IgD-negative memory B cell (primary cell): ENCODE data around the gene PTCH1. TPM values are rescaled to one million over a fixed set of nuclear protein-coding genes. Genes with fewer than 3 reads are reported as not detected.

Experiments used
- H3K27ac Mint-ChIP-seq, 3 donors: one replicate each; pipeline ENCODE4 v1.8.0; 2020 to 2022; ENCODE audit warnings: mild to moderate bottlenecking in 3 of 3, mixed read lengths in 3 of 3, moderate library complexity in 1 of 3
- H3K27me3 Mint-ChIP-seq: one replicate; pipeline ENCODE4 v1.8.0; 2021; ENCODE audit warnings: mixed read lengths
- H3K36me3 Mint-ChIP-seq: one replicate; pipeline ENCODE4 v1.8.0; 2020; ENCODE audit warnings: mild to moderate bottlenecking, mixed read lengths
- H3K4me1 Mint-ChIP-seq, 3 donors: one replicate each; pipeline ENCODE4 v1.8.0; 2020 to 2022; ENCODE audit warnings: mixed read lengths in 3 of 3, mild to moderate bottlenecking in 1 of 3
- H3K4me3 Mint-ChIP-seq, 4 donors: one replicate each; pipeline ENCODE4 v1.8.0; 2020 to 2022; ENCODE audit warnings: mild to moderate bottlenecking in 4 of 4, mixed read lengths in 4 of 4, moderate library complexity in 3 of 4
- H3K9me3 Mint-ChIP-seq, 3 donors: one replicate each; pipeline ENCODE4 v1.8.0; 2020 to 2021; ENCODE audit warnings: mixed read lengths in 3 of 3, mild to moderate bottlenecking in 1 of 3
- polyA plus RNA-seq: library from polyadenylated mRNA; unstranded; fragments of 300-500 nt; fragmentation: Illumina TruSeq; gene quantifications from one replicate; pipeline ENCODE4 v1.2.3, GENCODE V29; 2021

Gene PTCH1
- polyA plus RNA-seq, 1 donor from 2014 or later = 19.3 TPM

DNA sequence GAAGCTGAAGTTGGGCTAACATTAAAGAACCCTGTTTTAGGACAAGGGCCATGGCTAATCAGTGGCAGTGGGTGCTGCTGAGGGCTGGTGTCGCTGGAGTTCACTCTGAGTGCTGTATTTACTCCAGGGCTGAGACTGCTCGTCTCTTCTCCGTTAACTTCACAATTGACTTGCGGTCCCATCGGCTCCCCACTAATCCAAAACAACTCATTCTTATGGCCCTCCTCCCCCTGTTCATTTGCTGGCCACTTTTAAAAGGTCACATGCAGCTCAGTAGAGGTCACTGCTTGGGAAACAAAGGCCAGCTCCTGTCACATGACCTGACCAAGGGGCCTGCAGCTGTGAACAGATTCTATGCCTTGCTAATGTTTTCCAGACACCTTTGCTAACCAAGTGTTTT is 38.4 kb downstream of the PTCH1 start:
- H3K9me3 Mint-ChIP-seq = no peaks in the 10 kb centered on the region
- no peak overlapping the region for H3K27ac Mint-ChIP-seq
- H3K4me3 Mint-ChIP-seq = no peak overlapping the region
- no peaks in the 10 kb centered on the region for H3K36me3 Mint-ChIP-seq
- H3K4me1 Mint-ChIP-seq = no peaks in the 10 kb centered on the region
- H3K27me3 Mint-ChIP-seq = no peaks in the 10 kb centered on the region

DNA sequence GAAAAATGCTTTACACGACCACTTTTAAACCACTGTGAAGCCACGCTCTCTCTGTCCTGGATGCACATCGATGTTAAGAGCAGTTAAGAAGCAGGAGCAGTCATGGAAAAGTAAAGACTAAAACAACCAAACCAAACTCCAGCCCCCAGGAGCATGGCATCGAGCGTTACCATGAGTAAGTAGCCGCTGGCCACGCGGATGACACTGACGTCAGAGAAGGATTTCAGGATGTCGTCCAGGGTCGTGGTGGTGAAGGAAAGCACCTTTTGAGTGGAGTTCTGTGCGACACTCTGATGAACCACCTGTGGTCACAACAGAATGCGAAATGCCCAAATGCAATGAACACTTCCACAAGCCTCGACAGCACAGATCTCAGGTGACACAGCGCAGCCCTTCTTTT is 38.9 kb downstream of the PTCH1 start:
- Mint-ChIP-seq H3K4me1 (no peaks in the 10 kb centered on the region), H3K27me3 (no peaks in the 10 kb centered on the region)

DNA sequence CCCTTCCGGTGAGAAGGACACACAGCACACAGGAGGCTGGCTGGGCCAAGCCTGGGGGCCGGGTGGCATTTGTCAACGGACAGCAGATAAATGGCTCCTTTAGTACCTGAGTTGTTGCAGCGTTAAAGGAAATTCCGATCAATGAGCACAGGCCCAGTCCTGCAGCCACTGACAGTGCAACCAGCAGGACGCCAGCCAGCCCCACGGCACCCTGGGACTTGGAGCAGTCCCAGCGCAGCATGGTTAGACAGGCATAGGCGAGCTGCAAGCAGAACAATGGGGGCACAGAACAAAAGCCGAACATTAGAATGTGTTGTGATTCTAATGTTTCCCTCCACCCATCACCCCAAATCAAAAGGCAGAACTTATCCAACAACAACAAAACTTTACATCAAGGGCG is 39.3 kb downstream of the PTCH1 start:
- no peaks in the 10 kb centered on the region for H3K9me3 Mint-ChIP-seq

More for the DNA sequence above, 38.9 kb downstream of the PTCH1 start:
- Mint-ChIP-seq H3K36me3 (no peaks in the 10 kb centered on the region), H3K9me3 (no peaks in the 10 kb centered on the region), H3K4me3 (no peak overlapping the region), H3K27ac (no peak overlapping the region)

DNA sequence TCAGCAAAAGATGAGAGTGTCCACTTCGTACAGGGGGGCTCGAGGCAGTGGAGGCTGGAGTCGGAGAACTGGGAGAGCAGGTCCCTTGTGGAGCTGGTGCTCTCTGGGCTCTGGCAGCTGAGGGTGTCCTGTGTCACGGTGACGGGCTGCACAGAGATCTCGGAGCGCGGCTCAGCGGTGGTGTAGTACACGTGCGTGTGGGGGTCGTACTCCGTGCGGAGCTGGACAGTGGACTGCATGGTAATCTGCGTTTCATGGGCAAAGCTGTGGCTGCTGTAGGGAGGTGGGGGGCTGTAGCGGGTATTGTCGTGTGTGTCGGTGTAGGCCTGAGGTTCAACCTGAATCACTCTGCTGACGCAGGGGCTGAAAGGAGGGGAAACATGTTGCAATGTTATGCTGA is 48.0 kb downstream of the PTCH1 start:
- no peaks in the 10 kb centered on the region for H3K9me3 Mint-ChIP-seq
- peaks cover 0 to 4% (median 1%) of the 10 kb centered on the region in 3 donors for H3K4me1 Mint-ChIP-seq
- H3K27me3 Mint-ChIP-seq = no peaks in the 10 kb centered on the region
- H3K27ac Mint-ChIP-seq = no peak overlapping the region
- no peak overlapping the region for H3K4me3 Mint-ChIP-seq
- peaks cover 19% of the 10 kb centered on the region for H3K36me3 Mint-ChIP-seq

More for the DNA sequence above, 39.3 kb downstream of the PTCH1 start:
- no peaks in the 10 kb centered on the region for H3K27me3 Mint-ChIP-seq
- no peak overlapping the region for H3K4me3 Mint-ChIP-seq
- H3K27ac Mint-ChIP-seq = no peak overlapping the region
- H3K4me1 Mint-ChIP-seq = no peaks in the 10 kb centered on the region
- no peaks in the 10 kb centered on the region for H3K36me3 Mint-ChIP-seq

DNA sequence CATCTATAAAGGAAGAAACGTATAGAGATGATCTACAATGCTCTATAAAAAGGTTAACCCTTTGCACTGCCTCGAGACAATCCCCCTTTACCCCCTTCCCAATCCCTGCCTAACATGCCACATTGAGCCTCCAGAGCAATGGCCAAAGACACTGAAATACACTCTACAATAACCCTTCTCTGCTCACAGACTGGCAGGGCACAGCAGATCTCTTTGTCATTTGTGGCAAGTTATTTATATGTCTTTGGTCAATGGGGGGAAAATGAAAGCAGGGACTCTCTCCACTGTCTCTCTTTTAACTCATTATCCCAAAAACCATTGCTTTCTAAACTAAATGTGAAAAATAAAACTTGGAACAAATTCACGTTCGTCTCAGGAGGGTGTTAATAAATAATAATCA is 51.7 kb downstream of the PTCH1 start:
- H3K4me1 Mint-ChIP-seq = peaks cover 13 to 20% (median 16%) of the 10 kb centered on the region in 3 donors
- H3K9me3 Mint-ChIP-seq = no peaks in the 10 kb centered on the region
- H3K27me3 Mint-ChIP-seq = no peaks in the 10 kb centered on the region

DNA sequence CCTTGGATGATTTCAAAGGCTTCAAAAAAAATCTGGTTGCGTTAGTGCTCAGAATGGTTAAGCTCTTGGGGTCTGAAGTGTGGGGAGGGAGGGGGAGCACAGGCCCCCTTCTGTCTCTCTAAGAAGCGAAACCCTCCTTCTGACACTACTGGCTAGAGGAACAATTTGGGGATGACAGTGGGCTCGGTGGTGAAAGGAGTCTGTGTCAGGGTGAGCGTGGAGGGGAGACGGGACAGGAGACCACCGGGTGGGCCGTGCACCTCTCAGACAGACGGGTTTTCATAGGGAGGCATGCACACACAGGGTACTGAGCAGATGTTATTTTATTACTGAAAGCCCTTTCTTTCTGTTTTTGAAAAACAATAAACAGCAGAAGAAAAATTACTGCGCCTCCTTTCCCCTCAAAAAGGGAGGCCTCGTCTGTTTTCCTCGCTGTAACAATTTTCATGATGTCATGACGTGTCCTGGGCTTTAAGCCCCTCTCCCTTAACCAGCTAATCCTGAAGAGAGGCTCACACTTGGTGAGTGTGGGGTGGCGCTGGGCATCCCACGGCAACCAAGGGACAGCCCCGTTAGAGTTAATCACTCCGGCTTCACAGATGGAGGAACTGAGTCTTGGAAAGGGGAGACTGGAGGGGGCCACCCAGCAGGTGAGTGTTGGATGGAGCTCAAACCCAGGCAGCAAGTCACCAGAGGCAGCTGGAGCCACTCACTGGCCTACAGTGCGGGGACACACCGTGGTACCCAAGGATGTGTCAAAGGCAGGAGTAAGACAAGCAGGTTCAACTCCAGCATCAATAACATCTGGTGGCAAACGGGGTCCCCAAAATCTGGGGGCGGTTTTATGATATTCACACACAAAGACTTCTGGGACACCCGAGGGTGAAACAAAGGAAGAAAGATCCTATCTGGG is 53.4 kb downstream of the PTCH1 start:
- Mint-ChIP-seq H3K4me3 (peak overlapping the region in 3 of 4 donors; percentile 34 to 88 (median 86)), H3K4me1 (peaks cover 13 to 20% (median 16%) of the 10 kb centered on the region in 3 donors), H3K27me3 (no peaks in the 10 kb centered on the region), H3K27ac (peak overlapping the region in 2 of 3 donors; percentile 7 to 35), H3K9me3 (no peaks in the 10 kb centered on the region), H3K36me3 (peaks cover 10% of the 10 kb centered on the region)

More for the DNA sequence above, 51.7 kb downstream of the PTCH1 start:
- Mint-ChIP-seq H3K27ac (no peak overlapping the region), H3K36me3 (peaks cover 13% of the 10 kb centered on the region), H3K4me3 (peak overlapping the region in 1 of 4 donors; percentile 3)

GRCh38 chr9:95462249-95463147 is 54.3 kb downstream of the PTCH1 start:
- H3K9me3 Mint-ChIP-seq = no peaks in the 10 kb centered on the region
- H3K36me3 Mint-ChIP-seq = peaks cover 8% of the 10 kb centered on the region
- H3K27me3 Mint-ChIP-seq = no peaks in the 10 kb centered on the region
- peak overlapping the region; percentile 71 to 90 (median 80) for H3K27ac Mint-ChIP-seq
- peak overlapping the region; percentile 4 to 88 (median 78) for H3K4me3 Mint-ChIP-seq
- H3K4me1 Mint-ChIP-seq = peaks cover 13 to 20% (median 16%) of the 10 kb centered on the region in 3 donors

GRCh38 chr9:95461448-95462248 is 55.1 kb downstream of the PTCH1 start:
- peak overlapping the region in 2 of 3 donors; percentile 69 to 80 for H3K27ac Mint-ChIP-seq
- H3K27me3 Mint-ChIP-seq = no peaks in the 10 kb centered on the region
- H3K4me3 Mint-ChIP-seq = peak overlapping the region; percentile 4 to 86 (median 44)
- H3K4me1 Mint-ChIP-seq = peaks cover 13 to 20% (median 16%) of the 10 kb centered on the region in 3 donors
- peaks cover 7% of the 10 kb centered on the region for H3K36me3 Mint-ChIP-seq
- no peaks in the 10 kb centered on the region for H3K9me3 Mint-ChIP-seq

DNA sequence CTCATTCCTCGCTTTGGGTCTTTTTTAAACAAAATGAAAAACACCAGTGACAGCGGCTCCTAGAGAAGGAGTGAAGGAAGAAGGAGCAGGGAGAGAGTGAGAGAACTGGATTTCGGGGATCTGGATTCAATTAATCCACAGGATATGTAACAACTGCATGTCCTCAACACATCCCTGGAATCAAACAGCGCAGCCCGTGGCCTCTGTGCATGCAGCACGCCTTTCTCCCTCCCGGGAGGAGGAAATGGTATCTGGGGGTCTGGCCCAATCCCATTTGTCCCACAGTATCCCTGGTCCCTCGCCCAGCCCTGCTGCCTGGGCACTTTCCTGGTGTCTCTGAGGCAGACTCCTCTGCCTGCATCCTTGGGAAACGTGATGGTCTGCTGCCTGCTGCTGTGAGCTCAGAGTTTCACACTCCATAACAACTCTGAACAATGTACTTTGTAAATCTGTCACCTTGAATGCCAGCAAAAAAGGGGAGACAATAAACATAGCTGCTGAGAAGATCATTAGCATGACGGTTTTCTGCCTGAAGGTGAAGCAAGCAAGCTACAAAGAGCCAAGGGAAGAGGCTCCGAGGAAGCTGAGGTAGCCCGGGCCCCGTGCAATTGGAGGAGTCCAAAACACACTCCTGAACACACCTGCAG is 56.1 kb downstream of the PTCH1 start:
- H3K27ac Mint-ChIP-seq = peak overlapping the region in 1 of 3 donors; percentile 85
- H3K36me3 Mint-ChIP-seq = peaks cover 7% of the 10 kb centered on the region
- H3K9me3 Mint-ChIP-seq = no peaks in the 10 kb centered on the region
- H3K4me1 Mint-ChIP-seq = peaks cover 13 to 20% (median 16%) of the 10 kb centered on the region in 3 donors
- peak overlapping the region in 1 of 4 donors; percentile 41 for H3K4me3 Mint-ChIP-seq
- H3K27me3 Mint-ChIP-seq = no peaks in the 10 kb centered on the region

DNA sequence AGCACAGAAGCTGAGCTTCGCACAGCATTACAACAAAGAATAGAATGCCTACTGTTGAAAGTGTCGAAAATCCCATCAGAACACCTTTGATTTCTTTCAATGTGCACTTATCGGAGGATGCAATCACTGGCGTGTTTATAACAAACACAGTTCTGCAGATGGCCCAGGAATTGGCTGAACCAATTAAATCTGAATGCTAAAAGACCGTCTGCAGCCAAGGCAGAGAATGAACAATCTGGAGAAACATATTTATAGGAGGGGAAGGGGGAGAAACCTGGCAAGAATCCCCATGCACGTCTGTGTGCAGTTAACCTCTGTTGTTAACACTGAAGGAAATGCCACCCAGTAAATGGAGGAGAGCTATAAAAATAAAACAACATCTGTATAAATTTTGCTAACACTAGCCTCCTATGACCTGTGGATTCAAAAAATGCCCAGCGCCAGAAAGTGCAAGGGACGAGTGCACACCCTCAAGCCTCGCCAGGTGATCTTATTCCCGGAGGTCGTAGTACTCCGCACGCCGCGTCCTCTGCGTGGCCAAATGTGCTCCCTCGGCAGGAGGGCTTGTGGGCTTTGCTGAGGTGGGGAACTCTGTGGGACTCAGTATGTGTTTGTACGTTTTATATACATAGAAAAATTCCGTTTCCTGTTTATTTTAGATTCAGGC is 56.8 kb downstream of the PTCH1 start:
- H3K27me3 Mint-ChIP-seq = no peaks in the 10 kb centered on the region
- H3K36me3 Mint-ChIP-seq = peaks cover 6% of the 10 kb centered on the region
- H3K9me3 Mint-ChIP-seq = no peaks in the 10 kb centered on the region
- no peak overlapping the region for H3K27ac Mint-ChIP-seq
- peaks cover 13 to 18% (median 16%) of the 10 kb centered on the region in 3 donors for H3K4me1 Mint-ChIP-seq
- H3K4me3 Mint-ChIP-seq = peak overlapping the region in 1 of 4 donors; percentile 43

DNA sequence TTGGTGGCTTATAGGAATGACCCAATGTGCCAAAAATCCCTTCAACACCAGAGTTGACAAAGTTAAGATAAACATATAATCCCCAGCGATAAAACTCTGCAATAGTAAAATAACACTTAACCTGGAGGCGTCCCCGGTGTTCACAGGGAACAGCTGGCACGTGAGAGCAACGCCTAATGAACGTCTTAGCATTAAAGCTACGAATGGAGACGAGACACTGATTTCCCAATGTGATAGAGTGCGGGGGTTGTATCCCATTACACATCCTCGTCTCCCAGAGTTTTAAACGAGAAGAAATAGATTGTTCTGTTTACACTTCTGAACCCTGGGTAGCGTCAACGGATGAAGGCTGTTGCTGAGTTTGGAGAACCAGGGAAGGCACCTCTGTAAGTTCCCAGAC is 57.6 kb downstream of the PTCH1 start:
- Mint-ChIP-seq H3K9me3 (no peaks in the 10 kb centered on the region), H3K36me3 (peaks cover 2% of the 10 kb centered on the region), H3K27me3 (no peaks in the 10 kb centered on the region), H3K4me1 (peaks cover 13 to 16% (median 16%) of the 10 kb centered on the region in 3 donors), H3K27ac (no peak overlapping the region), H3K4me3 (no peak overlapping the region)

- Mint-ChIP-seq H3K36me3 (peaks cover 2% of the 10 kb centered on the region), H3K4me1 (peaks cover 13 to 16% (median 14%) of the 10 kb centered on the region in 3 donors), H3K27ac (no peak overlapping the region), H3K9me3 (no peaks in the 10 kb centered on the region), H3K27me3 (no peaks in the 10 kb centered on the region), H3K4me3 (no peak overlapping the region)
These were observed 58.1 kb downstream of the PTCH1 start for GRCh38 chr9:95458666-95459065.

- H3K9me3 Mint-ChIP-seq = no peaks in the 10 kb centered on the region
- H3K27me3 Mint-ChIP-seq = no peaks in the 10 kb centered on the region
- no peak overlapping the region for H3K27ac Mint-ChIP-seq
- H3K4me1 Mint-ChIP-seq = peaks cover 6 to 10% (median 8%) of the 10 kb centered on the region in 3 donors
- H3K4me3 Mint-ChIP-seq = no peak overlapping the region
- peaks cover 2% of the 10 kb centered on the region for H3K36me3 Mint-ChIP-seq
These were observed 59.0 kb downstream of the PTCH1 start for GRCh38 chr9:95457769-95458168.
